ENCODE measurements around the gene ZRANB3. TPM values are rescaled to one million over a fixed set of nuclear protein-coding genes. Genes with fewer than 3 reads are reported as not detected.
"Not testable (repeated sequence)": the region's sequence is repeated elsewhere in the genome, so short reads cannot be mapped to it uniquely, and the experiment has no call there.

Gene ZRANB3
- total RNA-seq, 1 donor from 2014 or later: 16.5 TPM

- Mint-ChIP-seq H3K27me3 (ENCODE audit: low read depth) (no peaks in the 10 kb centered on the region), H3K4me3 (no peak overlapping the region), H3K9me3 (peaks cover 7% of the 10 kb centered on the region), H3K4me1 (no peaks in the 10 kb centered on the region), H3K36me3 (peaks cover 12% of the 10 kb centered on the region), H3K27ac (no peak overlapping the region)
- no peak for TF ChIP-seq CTCF (IDR thresholded peaks at IDR 0.05; ENCODE audit: unreplicated experiment)
- no peak for DNase-seq (ENCODE audit: low spot score in 2 of 2, unreplicated experiment in 2 of 2)
Observed at GRCh38 chr2:135311268-135311667, 219.8 kb downstream of the ZRANB3 start.

- no peak overlapping the region for H3K27ac Mint-ChIP-seq
- H3K36me3 Mint-ChIP-seq: peaks cover 18% of the 10 kb centered on the region
- no peak for TF ChIP-seq CTCF (IDR thresholded peaks at IDR 0.05; ENCODE audit: unreplicated experiment)
- H3K4me1 Mint-ChIP-seq: no peaks in the 10 kb centered on the region
- H3K27me3 Mint-ChIP-seq (ENCODE audit: low read depth): no peaks in the 10 kb centered on the region
- no peak overlapping the region for H3K4me3 Mint-ChIP-seq
- peaks cover 26% of the 10 kb centered on the region for H3K9me3 Mint-ChIP-seq
- no peak for DNase-seq (ENCODE audit: low spot score in 2 of 2, unreplicated experiment in 2 of 2)
Observed at GRCh38 chr2:135304694-135305093, 226.3 kb downstream of the ZRANB3 start.

GRCh38 chr2:135299658-135300244, 231.3 kb downstream of the ZRANB3 start:
- no peak for TF ChIP-seq CTCF (IDR thresholded peaks at IDR 0.05; ENCODE audit: unreplicated experiment)
- no peak overlapping the region for H3K27ac Mint-ChIP-seq
- H3K36me3 Mint-ChIP-seq: peaks cover 31% of the 10 kb centered on the region
- peaks cover 2% of the 10 kb centered on the region for H3K4me1 Mint-ChIP-seq
- no peak overlapping the region for H3K4me3 Mint-ChIP-seq
- H3K27me3 Mint-ChIP-seq (ENCODE audit: low read depth): no peaks in the 10 kb centered on the region
- no peak for DNase-seq (ENCODE audit: low spot score in 2 of 2, unreplicated experiment in 2 of 2)
- H3K9me3 Mint-ChIP-seq: peaks cover 33% of the 10 kb centered on the region

GRCh38 chr2:135299165-135299564, 231.9 kb downstream of the ZRANB3 start:
- no peak overlapping the region for H3K4me3 Mint-ChIP-seq
- DNase-seq (ENCODE audit: low spot score in 2 of 2, unreplicated experiment in 2 of 2): no peak
- peaks cover 2% of the 10 kb centered on the region for H3K4me1 Mint-ChIP-seq
- H3K27ac Mint-ChIP-seq: no peak overlapping the region
- H3K36me3 Mint-ChIP-seq: peaks cover 31% of the 10 kb centered on the region
- H3K9me3 Mint-ChIP-seq: peaks cover 35% of the 10 kb centered on the region
- no peak for TF ChIP-seq CTCF (IDR thresholded peaks at IDR 0.05; ENCODE audit: unreplicated experiment)
- H3K27me3 Mint-ChIP-seq (ENCODE audit: low read depth): no peaks in the 10 kb centered on the region

GRCh38 chr2:135287121-135287520, 243.9 kb downstream of the ZRANB3 start:
- not testable (repeated sequence) for H3K27ac Mint-ChIP-seq; H3K4me1 Mint-ChIP-seq; DNase-seq (ENCODE audit: low spot score in 2 of 2, unreplicated experiment in 2 of 2); H3K27me3 Mint-ChIP-seq (ENCODE audit: low read depth); H3K4me3 Mint-ChIP-seq
- H3K9me3 Mint-ChIP-seq: peaks cover 38% of the 10 kb centered on the region
- peaks cover 27% of the 10 kb centered on the region for H3K36me3 Mint-ChIP-seq

GRCh38 chr2:135285391-135285790, 245.6 kb downstream of the ZRANB3 start:
- Mint-ChIP-seq H3K4me3 (no peak overlapping the region), H3K4me1 (no peaks in the 10 kb centered on the region), H3K36me3 (peaks cover 24% of the 10 kb centered on the region), H3K27ac (no peak overlapping the region), H3K9me3 (peaks cover 34% of the 10 kb centered on the region), H3K27me3 (ENCODE audit: low read depth) (no peaks in the 10 kb centered on the region)
- no peak for TF ChIP-seq CTCF (IDR thresholded peaks at IDR 0.05; ENCODE audit: unreplicated experiment)
- no peak for DNase-seq (ENCODE audit: low spot score in 2 of 2, unreplicated experiment in 2 of 2)
